Mammary epithelial cell (primary cell): ENCODE results near the gene MTHFS.

Experiments
- EZH2 ChIP-seq: IDR thresholded peaks from 2 replicates; pipeline ENCODE4 v1.6.1; 2012; ENCODE audit warnings: low read length, inconsistent platforms, borderline replicate concordance
- TF ChIP-seq, protein P1 (sequence below), 2 donors: IDR thresholded peaks in 1 of 2; conservative IDR thresholded peaks in 1 of 2; 2 replicates each; pipeline ENCODE4 v1.5.1; 2011 to 2012; ENCODE audit warnings: inconsistent platforms in 2 of 2, low read length in 2 of 2, mild to moderate bottlenecking in 2 of 2, control low read depth in 1 of 2, low read depth in 1 of 2; ENCODE audit not compliant: insufficient read depth in 1 of 2; ENCODE audit errors: extremely low read depth in 1 of 2

DNA sequence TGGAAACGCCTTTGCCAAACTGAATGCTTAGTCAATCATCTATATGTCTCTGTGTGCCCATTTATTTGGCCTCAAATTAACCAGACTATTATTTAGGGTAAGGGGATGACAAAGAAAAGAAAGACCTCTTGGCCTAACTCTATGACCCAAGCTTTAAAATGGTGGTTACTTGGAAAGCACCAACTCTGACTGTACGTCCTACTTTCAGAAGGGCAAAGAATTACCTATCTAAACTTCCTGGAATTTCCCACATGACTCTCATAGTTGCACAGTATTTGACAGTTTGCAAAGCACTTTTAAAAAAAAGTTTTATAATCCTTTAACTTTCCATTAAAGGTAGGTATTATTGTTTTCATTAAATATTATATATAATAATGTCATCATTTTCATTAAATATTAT lies 6.3 kb upstream of the MTHFS start:
- no peak for TF ChIP-seq EZH2
- TF ChIP-seq, protein P1, sequence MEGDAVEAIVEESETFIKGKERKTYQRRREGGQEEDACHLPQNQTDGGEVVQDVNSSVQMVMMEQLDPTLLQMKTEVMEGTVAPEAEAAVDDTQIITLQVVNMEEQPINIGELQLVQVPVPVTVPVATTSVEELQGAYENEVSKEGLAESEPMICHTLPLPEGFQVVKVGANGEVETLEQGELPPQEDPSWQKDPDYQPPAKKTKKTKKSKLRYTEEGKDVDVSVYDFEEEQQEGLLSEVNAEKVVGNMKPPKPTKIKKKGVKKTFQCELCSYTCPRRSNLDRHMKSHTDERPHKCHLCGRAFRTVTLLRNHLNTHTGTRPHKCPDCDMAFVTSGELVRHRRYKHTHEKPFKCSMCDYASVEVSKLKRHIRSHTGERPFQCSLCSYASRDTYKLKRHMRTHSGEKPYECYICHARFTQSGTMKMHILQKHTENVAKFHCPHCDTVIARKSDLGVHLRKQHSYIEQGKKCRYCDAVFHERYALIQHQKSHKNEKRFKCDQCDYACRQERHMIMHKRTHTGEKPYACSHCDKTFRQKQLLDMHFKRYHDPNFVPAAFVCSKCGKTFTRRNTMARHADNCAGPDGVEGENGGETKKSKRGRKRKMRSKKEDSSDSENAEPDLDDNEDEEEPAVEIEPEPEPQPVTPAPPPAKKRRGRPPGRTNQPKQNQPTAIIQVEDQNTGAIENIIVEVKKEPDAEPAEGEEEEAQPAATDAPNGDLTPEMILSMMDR (conservative IDR thresholded peaks at IDR 0.05 in 1 of 2, IDR thresholded peaks at IDR 0.05 in 1 of 2; ENCODE audit: extremely low read depth in 1 of 2, insufficient read depth in 1 of 2, low read depth in 1 of 2, low read length in 2 of 2), result no peak
